ENCODE data around the gene ATXN7. TPM values are rescaled to one million over a fixed set of nuclear protein-coding genes. Genes with fewer than 3 reads are reported as not detected.

The ATXN7 gene
- total and polyA plus RNA-seq, 4 donors = 2.8 to 13.6 (median 5.6) TPM

GRCh38 chr3:63824309-63824708 is 39.4 kb upstream of the ATXN7 start:
- TF ChIP-seq YY1 (IDR thresholded peaks at IDR 0.05) (no peak), FOXA1 (IDR thresholded peaks at IDR 0.05) (no peak), EGR1 (IDR thresholded peaks at IDR 0.05; ENCODE audit: low read depth in 2 of 2) (no peak), NR2F2 (IDR thresholded peaks at IDR 0.05) (no peak)
- Histone ChIP-seq H3K36me3 (ENCODE audit: control insufficient read depth in 4 of 4, insufficient read depth in 3 of 4, low read depth in 1 of 4, low read length in 3 of 4) (peaks cover 0 to 3% (median 0%) of the 10 kb centered on the region in 4 donors), H3K4me3 (ENCODE audit: low read depth in 1 of 3, low read length in 3 of 3) (no peak overlapping the region), H3K4me1 (ENCODE audit: control insufficient read depth in 4 of 4, insufficient read depth in 4 of 4, low read length in 3 of 4) (no peaks in the 10 kb centered on the region), H3K9me3 (ENCODE audit: control insufficient read depth in 4 of 4, low read length in 3 of 4) (no peaks in the 10 kb centered on the region), H3K27ac (ENCODE audit: low read depth in 1 of 2, low read length in 2 of 2) (no peak overlapping the region), H3K9ac (ENCODE audit: low read depth in 1 of 2, low read length in 2 of 2) (no peak overlapping the region), H3K27me3 (ENCODE audit: control insufficient read depth in 4 of 4, insufficient read depth in 4 of 4, low read length in 3 of 4) (no peaks in the 10 kb centered on the region)
- 88% methylated on average over 4 of the region's 4 CpGs for WGBS
- DNase-seq (ENCODE audit: low spot score) = no peak

GRCh38 chr3:63830526-63830925 is 33.1 kb upstream of the ATXN7 start:
- H3K27me3 ChIP-seq (ENCODE audit: control insufficient read depth in 4 of 4, insufficient read depth in 4 of 4, low read length in 3 of 4) = no peaks in the 10 kb centered on the region
- no peak overlapping the region for H3K9ac ChIP-seq (ENCODE audit: low read depth in 1 of 2, low read length in 2 of 2)
- H3K27ac ChIP-seq (ENCODE audit: low read depth in 1 of 2, low read length in 2 of 2) = no peak overlapping the region
- H3K4me3 ChIP-seq (ENCODE audit: low read depth in 1 of 3, low read length in 3 of 3) = no peak overlapping the region
- WGBS = 94% methylated on average over 6 of the region's 6 CpGs
- no peak for TF ChIP-seq FOXA1 (IDR thresholded peaks at IDR 0.05)
- no peak for TF ChIP-seq HNF4G (IDR thresholded peaks at IDR 0.05)
- no peak for TF ChIP-seq HNF4A (conservative IDR thresholded peaks at IDR 0.05)
- no peak for TF ChIP-seq JUND (IDR thresholded peaks at IDR 0.05)
- TF ChIP-seq NR2F2 (IDR thresholded peaks at IDR 0.05) = no peak
- TF ChIP-seq GABPA (IDR thresholded peaks at IDR 0.05 in 1 of 2, conservative IDR thresholded peaks at IDR 0.05 in 1 of 2) = no peak
- TF ChIP-seq EGR1 (IDR thresholded peaks at IDR 0.05; ENCODE audit: low read depth in 2 of 2) = no peak
- TF ChIP-seq MAX (IDR thresholded peaks at IDR 0.05) = no peak
- TF ChIP-seq RXRA (IDR thresholded peaks at IDR 0.05) = no peak
- no peak for TF ChIP-seq YY1 (IDR thresholded peaks at IDR 0.05)
- TF ChIP-seq REST (IDR thresholded peaks at IDR 0.05) = no peak
- no peak for TF ChIP-seq RAD21 (IDR thresholded peaks at IDR 0.05)
- no peak for TF ChIP-seq FOXA2 (IDR thresholded peaks at IDR 0.05)
- no peak for TF ChIP-seq ZBTB33 (IDR thresholded peaks at IDR 0.05)
- no peaks in the 10 kb centered on the region for H3K9me3 ChIP-seq (ENCODE audit: control insufficient read depth in 4 of 4, low read length in 3 of 4)
- peaks cover 0 to 34% (median 24%) of the 10 kb centered on the region in 4 donors for H3K36me3 ChIP-seq (ENCODE audit: control insufficient read depth in 4 of 4, insufficient read depth in 3 of 4, low read depth in 1 of 4, low read length in 3 of 4)
- DNase-seq (ENCODE audit: low spot score) = no peak
- H3K4me1 ChIP-seq (ENCODE audit: control insufficient read depth in 4 of 4, insufficient read depth in 4 of 4, low read length in 3 of 4) = no peaks in the 10 kb centered on the region

- 89% methylated on average over 6 of the region's 6 CpGs for WGBS
- Histone ChIP-seq H3K27ac (ENCODE audit: low read depth in 1 of 2, low read length in 2 of 2) (no peak overlapping the region), H3K36me3 (ENCODE audit: control insufficient read depth in 4 of 4, insufficient read depth in 3 of 4, low read depth in 1 of 4, low read length in 3 of 4) (peaks cover 0 to 35% (median 28%) of the 10 kb centered on the region in 4 donors)
Measured at GRCh38 chr3:63832395-63832794, 31.3 kb upstream of the ATXN7 start.

More at GRCh38 chr3:63832395-63832794, 31.3 kb upstream of the ATXN7 start:
- Histone ChIP-seq H3K4me3 (ENCODE audit: low read depth in 1 of 3, low read length in 3 of 3) (no peak overlapping the region), H3K4me1 (ENCODE audit: control insufficient read depth in 4 of 4, insufficient read depth in 4 of 4, low read length in 3 of 4) (no peaks in the 10 kb centered on the region), H3K27me3 (ENCODE audit: control insufficient read depth in 4 of 4, insufficient read depth in 4 of 4, low read length in 3 of 4) (no peaks in the 10 kb centered on the region), H3K9ac (ENCODE audit: low read depth in 1 of 2, low read length in 2 of 2) (no peak overlapping the region), H3K9me3 (ENCODE audit: control insufficient read depth in 4 of 4, low read length in 3 of 4) (no peaks in the 10 kb centered on the region)
- no peak for TF ChIP-seq GABPA (IDR thresholded peaks at IDR 0.05 in 1 of 2, conservative IDR thresholded peaks at IDR 0.05 in 1 of 2)
- no peak for TF ChIP-seq RAD21 (IDR thresholded peaks at IDR 0.05)
- no peak for TF ChIP-seq ZBTB33 (IDR thresholded peaks at IDR 0.05)
- TF ChIP-seq TAF1 (conservative IDR thresholded peaks at IDR 0.05) = no peak
- TF ChIP-seq ATF3 (IDR thresholded peaks at IDR 0.05) = no peak
- no peak for DNase-seq (ENCODE audit: low spot score)

Measured in liver (tissue), 9 donors.